Right kidney (tissue), 1 donor: Measurements from ENCODE around the gene MRPS34.
"Not testable (repeated sequence)": the region's sequence is repeated elsewhere in the genome, so short reads cannot be mapped to it uniquely, and the experiment has no call there.

Experiments
- DNase-seq: peaks from one replicate; pipeline ENCODE4 v3.0.0-alpha.2; 2016

MRPS34 gene

DNA sequence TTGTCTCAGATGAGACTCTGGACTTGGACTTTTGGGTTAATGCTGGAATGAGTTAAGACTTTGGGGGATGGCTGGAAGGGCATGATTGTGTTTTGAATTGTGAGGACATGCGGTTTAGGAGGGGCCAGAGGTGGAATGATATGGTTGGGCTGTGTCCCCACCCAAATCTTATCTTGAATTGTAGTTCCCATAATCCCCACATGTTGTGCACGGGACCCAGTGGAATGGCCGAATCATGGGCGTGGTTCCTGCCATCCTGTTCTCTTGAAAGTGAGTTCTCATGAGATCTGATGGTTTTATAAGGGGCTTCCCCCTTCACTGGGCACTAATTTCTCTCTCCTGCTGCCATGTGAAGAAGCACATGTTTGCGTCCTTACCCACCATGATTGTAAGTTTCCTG is 26.3 kb upstream of the MRPS34 start:
- DNase-seq: not testable (repeated sequence)

DNA sequence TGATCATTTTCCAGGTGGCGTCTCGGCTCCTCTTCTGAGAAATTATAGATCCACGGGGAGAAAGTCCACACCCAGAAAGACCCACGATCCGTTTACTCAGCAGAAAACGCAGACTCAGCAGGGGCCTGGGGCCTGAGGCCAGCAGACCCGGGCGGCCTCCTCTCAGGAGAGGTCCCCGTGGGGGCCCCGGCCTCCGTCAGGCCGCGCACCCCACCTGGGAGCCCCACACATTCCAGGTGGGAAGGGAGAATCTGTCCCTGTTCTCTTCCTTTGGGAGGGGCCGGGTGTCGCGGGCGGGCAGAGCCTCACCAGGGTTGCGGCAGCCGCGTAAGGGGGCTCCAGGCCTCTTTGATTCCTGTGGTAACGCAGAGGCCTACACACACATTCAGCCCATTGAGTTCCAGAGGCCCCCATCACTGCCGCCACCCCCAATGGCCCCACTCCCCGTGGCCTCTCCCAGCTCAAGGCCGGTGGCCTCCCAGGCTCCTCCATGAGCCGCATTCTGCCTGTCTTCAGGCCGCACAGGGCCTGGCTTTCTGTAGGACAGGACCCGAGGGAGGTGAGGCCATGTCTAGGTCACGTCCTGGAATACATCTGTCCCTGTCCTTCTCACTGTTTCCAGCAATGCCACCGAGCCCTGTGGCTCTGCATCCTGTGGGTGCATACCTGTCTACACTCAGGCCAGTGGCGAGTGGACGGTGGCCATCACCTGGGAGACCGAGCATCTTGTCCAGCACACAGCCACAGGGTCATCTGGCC is 22.2 kb upstream of the MRPS34 start:
- no peak for DNase-seq

GRCh38 chr16:1794221-1794871 is 21.4 kb upstream of the MRPS34 start:
- no peak for DNase-seq

DNA sequence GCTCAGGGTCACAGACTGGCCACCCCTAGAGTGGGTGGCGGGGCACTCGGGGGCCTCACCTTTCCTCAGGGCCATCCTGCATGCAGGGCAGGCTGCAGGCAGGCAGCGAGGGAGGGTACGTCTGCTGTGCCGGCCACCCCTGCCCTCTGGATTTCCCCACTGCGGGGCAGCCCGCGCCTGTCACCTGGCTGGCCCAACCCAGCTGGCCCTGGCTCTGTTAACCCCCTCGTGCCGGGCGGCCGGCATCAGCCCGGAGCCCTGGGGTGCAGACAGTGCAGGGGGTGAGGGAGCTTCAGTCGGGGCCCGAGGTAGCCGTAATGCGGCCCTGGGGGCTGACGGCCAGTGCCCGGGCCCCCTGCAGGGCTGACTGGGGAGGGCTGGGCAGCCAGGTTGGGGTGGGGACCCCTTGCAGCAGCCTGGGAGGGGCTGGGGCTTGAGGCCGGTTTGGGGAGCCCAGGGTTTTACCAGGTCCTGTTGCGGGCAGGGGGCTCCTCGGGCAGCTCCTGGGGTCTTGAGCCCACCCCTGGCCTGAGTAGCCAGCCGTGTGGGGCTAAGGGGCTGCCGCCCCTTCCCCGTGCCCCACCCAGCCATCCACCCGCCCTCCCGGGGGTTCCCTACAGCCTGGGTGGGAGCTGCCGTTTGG is 20.8 kb upstream of the MRPS34 start, which contains the start of gene IGFALS:
TSS of gene IGFALS (minus strand) at position 128 of the 643 bp plus-strand sequence. CDS start at position 75, 53 bp downstream.
- no peak for DNase-seq

- no peak for DNase-seq
Measured at GRCh38 chr16:1792836-1793577, 20.1 kb upstream of the MRPS34 start.

GRCh38 chr16:1791943-1792812 is 19.2 kb upstream of the MRPS34 start:
- DNase-seq: no peak

- DNase-seq: no peak
Measured at GRCh38 chr16:1791256-1791942, 18.5 kb upstream of the MRPS34 start.

DNA sequence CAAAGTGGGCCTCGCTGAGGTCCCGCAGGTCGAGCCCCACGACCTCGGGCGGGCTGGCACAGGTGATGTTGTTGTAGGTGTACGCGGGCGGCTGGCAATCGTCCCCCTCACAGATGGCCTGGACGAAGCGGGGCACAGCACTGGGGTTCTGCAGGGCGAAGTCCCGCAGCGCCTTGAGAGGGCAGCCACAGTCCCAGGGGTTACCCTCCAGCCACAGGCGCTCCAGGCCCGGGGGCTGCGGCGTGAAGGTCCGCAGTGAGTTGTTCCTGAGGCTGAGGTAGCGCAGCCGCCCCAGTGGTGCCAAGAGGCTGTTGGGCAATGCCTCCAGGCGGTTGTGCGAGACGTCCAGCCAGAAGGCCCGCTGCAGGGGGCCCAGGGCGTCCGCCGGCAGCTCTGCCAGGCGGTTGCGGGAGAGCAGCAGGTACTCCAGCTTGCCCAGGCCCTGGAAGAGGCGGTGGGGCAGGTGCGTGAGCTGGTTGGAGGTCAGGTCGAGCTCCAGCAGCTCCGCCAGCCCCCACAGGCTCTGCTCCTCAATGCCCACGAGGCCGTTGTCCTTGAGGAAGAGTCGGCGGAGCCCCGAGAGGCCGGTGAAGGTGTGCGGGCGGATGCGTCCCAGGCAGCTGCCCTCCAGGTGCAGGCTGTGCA is 17.8 kb upstream of the MRPS34 start:
- DNase-seq: no peak

GRCh38 chr16:1790261-1790610 is 17.3 kb upstream of the MRPS34 start:
- DNase-seq: no peak

DNA sequence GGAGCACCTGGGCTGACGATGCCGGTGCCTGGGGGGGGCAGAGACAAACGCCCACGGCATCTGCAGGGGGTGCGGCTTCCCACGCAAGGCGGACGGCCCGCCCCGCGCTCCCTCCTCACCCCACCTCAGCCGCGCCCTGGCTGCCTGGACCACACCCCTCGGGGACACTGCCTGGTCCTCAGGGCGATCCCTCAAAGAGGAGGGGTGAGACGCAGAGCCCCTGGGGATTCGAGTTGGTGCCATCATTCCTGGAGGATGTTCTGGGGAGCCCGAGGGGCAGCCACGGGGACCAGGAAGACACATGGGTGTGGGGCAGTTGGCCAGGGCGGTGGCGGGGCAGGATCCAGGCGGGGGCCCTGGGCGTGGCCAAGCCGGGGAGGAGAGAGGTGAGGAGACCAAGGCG is 16.7 kb upstream of the MRPS34 start:
- DNase-seq: no peak

DNA sequence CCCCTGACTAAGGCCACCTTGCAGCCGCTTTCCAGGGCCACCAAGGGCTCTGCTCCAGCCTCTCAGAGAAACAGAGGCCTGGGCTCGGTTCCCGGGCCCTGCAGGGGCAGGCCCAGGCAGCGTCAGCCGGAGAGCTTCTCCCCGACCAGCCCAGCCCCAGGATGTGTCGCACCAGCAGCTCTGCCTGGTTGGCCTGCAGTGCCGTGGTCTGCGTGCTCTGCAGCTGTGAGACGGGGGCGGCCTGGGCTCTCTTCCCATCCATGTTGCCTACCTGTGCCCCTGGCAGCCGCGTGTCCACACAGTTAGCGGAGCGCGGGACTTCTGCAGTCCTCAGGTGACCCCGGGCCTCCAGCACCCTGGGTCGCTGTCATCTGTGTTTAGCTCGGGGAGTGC is 15.8 kb upstream of the MRPS34 start:
- no peak for DNase-seq

- DNase-seq: no peak
Measured at GRCh38 chr16:1788095-1788707, 15.3 kb upstream of the MRPS34 start.

DNA sequence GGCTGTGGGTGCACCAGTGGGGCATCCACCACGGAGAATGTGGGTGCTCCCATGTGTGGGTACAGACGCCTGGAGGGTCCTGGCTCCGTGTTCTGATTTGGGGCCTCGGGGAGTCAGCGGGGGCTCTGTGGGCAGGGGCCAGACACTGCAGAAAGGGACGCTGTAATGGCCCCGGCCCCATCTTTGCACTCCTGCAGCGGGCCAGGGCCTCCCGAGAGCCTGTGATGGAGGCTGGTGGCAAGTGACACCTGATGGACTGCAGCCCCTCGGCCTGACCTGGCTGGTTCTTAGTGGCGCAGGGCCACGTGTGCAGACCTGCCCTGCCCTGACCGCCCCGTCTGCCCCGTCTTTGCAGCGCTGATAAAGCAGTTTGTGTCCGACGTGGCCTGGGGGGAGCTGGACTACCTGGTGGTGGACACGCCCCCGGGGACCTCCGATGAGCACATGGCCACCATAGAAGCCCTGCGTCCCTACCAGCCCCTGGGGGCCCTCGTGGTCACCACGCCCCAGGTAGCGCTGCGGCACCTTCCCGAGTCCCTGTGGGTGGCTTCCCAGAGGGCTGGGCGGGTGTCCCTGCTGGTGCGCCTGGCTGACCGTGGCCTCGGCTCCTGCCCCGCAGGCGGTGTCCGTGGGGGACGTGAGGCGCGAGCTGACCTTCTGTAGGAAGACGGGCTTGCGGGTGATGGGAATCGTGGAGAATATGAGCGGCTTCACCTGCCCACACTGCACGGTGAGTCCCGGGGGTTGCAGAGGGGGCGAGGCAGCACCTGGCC is 14.6 kb upstream of the MRPS34 start:
- DNase-seq: no peak

DNA sequence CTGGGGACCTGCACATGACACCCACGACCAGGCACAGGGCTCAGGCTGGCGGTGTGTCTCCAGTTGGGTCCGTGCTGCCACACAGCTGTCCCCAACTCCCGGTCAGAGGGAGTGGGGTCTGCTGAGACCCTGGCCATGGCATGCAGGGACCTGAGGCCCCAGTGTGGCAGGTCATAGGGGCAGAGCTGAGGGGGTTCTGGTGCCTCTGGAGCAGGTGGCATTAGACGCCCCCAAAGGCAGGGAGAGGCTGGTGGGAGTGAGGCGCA is 14.1 kb upstream of the MRPS34 start:
- no peak for DNase-seq

GRCh38 chr16:1786242-1787055 is 13.5 kb upstream of the MRPS34 start:
- DNase-seq: no peak

GRCh38 chr16:1785846-1786170 is 12.9 kb upstream of the MRPS34 start:
- DNase-seq: no peak

DNA sequence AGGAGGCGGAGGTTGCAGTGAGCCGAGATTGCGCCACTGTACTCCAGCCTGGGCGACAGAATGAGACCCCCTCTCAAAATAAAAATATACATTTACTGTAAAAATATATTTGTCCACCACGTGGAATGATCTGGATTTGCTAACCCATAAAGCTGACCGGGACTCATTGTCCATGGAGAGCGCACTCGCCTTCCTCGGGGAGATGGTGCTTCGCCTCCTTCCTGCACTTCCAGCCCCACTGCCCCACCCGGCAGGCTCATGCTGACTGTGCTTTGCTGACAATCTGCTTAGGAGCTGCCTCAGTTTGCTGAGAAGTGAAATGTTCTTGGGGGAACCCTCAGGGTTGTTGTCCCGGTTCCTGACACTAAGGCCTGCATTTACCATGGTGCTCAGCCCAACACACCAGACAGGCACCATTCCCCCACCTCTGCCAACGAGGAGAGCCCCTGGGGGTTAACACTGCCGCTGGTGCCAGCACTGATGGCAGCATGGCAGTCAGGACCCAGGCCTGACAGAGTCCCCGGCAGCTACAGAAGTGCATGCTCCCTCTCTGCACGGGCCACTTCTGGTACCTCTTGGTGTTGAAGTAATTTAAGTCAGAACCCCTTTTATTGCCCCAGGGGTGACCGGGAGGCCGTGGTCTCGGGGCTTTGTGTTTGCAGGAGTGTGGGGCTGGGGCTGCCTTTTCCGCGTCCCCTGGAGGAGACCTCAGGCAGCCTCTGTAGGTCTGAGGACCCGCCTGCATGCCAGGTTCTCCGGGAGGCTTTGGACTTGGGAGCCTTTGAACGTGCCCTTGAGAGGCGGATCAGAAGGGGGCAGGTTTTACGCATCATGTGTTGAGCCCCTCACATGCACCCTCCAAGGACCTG is 12.3 kb upstream of the MRPS34 start:
- no peak for DNase-seq
